HG02678 (cell line): ENCODE data around the gene CIAO2A.
"Not testable (repeated sequence)": the region's sequence is repeated elsewhere in the genome, so short reads cannot be mapped to it uniquely, and the experiment has no call there.

Experiments
- ATAC-seq: cut with Tn5 transposase; IDR thresholded peaks from one replicate; pipeline ENCODE4 v1.9.1; 2021; ENCODE audit warnings: mild to moderate bottlenecking, moderate library complexity; ENCODE audit not compliant: unreplicated experiment

The CIAO2A gene

DNA sequence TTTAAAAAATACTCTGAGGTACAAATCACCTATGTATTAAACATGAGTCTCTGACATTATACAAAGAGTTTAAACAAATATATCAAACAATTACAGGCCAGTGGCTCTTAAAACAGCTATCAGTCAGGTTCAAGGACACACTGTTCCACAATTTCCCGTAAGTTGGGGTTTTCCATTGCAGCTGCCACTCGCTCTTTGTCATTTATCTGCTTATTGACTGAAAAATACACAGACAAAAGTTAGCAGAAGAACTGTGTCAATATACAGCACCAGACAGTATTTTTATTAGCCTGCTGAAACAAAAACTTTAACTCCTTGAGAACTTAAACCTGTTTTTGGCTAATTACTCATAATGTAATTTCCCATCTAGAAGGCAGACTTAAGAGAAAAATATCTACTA is 20.8 kb downstream of the CIAO2A start:
- ATAC-seq, result no peak

DNA sequence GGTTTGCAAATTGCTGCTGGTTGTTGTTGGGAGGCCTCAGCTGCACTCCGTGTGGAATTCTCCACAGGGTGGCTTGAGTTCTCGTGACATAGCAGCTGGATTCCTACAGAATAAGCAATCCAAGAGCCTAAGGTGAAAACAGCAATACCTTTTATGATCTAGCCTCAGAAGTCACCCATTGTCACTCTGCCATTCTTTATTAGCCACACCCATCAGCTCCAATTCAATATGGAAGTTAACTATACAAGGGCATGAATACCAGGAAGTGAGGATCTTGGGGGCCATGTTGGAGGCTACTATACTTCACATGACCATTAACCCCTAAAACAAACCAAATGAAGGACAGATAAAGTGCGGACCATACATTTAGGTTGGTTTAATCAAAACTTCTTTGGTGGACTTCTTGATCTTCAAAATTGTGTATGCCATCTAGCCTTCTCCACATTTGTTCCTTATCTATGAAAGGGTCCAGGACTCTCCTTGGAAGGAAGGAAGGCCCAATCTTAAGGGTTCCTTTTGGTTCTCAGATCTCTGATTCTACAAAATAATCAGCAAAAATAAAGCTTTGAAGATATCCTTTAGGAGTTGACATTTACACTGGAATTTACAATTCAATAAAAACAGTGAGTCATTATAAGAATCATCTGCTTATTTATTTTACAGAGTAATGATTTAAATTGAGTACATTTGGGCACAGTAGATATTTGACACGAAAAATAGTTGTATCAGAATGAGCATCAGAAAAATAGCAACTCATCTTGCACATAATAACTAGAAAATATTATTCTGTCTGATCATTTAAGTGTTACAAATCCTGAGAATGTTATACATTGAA is 21.5 kb downstream of the CIAO2A start:
- no peak for ATAC-seq

DNA sequence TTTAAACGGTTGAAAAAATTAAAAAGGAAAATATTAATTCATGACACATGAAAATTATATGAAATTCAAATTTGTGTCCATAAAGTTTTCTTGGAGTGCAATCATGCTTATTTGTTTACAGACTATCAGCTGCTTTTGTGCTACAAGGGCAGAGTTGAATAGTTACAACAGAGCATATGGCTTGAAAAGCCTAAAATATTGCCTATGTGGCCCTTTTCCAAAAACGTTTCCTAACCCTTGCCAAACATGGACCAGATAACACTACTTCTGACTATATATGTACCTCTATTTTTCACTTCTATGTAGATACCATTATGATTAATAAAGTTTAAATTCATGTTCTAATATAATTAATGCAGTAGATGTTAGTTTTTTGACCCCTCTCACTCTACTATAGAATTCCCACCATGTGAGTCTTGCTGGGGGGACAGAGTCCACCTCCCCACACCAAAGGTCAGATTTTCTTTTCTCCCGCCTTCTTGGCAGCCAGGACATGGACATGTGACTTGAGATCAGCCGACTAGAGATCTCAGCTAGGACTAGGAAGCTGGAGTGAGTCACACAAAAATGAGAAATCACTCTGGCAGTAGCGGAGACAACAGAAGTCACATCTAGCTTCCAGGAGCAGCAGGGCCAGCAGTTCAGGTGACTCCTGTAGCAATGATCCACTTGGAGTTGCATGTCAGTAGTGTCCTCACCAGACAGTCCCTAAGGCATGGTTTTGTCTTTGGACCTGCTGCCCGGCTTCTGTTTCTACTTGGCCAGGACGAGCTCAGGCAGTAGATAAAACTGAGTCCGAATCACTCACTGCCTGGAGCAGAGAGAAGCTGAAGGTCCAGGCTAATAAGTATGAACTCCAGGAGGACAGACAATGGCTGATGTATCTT is 22.4 kb downstream of the CIAO2A start:
- ATAC-seq, result no peak

DNA sequence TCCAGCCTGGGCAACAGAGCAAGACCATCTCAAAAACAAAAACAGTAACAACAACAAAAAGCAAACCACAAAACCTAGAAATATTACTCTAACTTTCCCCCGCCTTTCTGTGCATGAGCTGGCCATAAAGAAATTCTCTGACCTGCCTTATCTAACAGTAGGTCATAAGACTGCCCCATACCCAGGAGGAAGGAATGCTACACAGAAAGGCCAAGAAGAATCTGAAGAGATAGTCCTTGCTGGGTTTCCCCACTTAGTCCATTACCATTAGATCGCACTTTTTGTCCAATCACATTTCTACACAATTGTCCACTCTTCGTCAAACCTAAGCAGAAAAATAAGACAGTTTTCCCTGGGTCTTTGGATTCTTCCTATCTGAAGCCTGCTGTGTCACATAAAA is 23.5 kb downstream of the CIAO2A start:
- no peak for ATAC-seq

DNA sequence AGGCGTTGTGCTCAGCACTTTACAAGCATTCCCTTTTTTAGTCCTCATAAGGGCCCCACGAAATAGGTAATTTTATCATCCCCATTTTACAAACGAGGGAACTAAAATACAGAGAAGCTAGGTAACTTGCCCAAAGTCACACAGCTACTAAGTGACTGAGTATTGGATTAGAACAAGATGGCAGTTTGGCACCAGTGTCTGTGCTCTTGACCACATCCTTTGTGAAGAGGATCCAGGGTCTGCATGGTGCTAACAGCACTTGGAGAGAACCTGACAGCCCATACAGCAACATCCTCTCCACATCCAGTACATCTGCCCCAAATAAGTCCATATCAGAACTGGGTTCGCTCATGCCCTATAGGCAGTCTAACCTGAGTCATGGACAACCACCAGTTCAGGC is 25.5 kb downstream of the CIAO2A start:
- no peak for ATAC-seq

DNA sequence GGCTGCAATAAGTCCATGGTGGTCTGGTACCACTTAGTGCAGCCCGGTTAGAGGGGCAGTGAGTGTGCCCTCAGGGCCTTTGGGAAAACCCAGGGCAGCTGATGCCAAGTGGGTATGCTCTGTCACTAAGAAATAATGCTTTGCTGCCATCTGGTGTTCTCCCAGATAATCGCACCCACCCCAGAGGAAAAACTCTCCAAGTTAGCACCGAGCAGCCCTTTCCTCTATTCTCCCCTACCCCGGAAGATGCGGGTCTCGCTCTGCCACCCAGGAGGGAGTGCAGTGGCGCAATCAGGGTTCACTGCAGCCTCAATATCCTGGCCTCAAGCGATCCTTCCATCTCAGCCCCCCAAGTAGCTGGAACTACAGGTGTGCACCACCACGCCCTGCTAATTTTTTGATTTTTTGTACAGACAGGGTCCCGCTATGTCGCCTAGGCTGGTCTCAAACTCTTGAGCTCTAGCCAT is 26.0 kb downstream of the CIAO2A start:
- ATAC-seq, result no peak

DNA sequence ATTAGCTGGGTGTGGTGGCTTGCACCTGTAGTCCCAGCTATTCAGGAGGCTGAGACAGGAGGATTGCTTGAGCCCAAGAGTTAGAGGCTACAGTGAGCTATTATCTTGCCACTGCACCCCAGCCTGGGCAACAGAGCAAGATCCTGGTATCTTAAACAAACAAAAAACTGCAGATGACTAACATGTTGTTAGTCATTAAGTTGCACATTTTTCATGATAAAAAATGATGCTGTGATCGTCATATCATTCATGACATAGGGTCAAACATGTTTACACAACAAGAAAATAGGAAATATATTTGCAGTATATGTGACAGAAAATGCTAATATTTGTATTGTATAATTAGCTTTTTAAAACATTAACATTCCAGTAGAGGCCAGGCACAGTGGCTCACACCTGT is 27.2 kb downstream of the CIAO2A start:
- no peak for ATAC-seq

DNA sequence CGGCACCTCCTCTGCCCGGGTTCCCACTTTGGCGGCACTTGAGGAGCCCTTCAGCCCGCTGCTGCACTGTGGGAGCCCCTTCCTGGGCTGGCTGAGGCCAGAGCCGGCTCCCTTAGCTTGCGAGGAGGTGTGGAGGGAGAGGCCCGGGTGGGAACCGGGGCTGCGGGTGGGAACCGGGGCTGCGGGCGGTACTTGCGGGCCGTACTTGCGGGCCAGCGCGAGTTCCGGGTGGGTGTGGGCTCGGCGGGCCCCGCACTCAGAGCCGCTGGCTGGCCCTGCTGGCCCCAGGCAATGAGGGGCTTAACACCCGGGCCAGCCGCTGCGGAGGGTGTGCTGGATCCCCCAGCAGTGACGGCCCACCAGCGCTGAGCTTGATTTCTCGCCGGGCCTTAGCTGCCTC is 32.9 kb downstream of the CIAO2A start:
- ATAC-seq, result no peak

DNA sequence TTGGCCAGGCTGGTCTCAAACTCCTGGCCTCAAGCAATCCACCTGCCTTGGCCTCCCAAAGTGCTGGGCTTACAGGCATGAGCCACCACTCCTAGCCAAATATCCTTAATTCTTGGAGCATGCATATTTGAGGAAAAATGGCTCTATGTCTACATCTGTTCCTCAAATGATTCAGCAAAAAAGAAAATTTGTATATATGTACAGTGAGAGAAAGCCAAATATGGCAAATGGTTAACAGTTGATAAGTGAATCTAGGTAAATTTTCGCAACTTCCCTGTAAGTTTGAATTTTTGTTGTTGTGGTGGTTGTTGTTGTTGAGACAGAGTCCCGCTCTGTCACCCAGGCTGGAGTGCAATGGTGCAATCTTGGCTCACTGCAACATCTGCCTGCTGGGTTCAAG is 34.5 kb downstream of the CIAO2A start:
- not testable (repeated sequence) for ATAC-seq

DNA sequence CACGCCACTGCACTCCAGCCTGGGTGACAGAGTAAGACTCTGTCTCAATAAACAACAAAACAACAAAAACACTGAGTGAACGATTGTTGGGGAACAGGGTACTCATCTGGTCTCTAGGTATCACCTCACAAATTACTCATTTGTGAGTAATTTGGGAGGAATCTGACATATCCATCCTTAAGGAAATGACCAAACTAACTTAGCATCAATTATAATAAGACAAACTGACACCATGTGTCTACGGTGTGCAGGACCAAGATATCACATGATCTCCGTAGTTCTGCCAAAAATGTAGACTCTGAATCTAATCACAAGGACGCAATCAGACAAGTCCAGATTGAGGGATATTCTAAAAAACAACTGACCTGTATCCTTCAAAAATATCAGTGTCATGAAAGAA is 35.4 kb downstream of the CIAO2A start:
- no peak for ATAC-seq

DNA sequence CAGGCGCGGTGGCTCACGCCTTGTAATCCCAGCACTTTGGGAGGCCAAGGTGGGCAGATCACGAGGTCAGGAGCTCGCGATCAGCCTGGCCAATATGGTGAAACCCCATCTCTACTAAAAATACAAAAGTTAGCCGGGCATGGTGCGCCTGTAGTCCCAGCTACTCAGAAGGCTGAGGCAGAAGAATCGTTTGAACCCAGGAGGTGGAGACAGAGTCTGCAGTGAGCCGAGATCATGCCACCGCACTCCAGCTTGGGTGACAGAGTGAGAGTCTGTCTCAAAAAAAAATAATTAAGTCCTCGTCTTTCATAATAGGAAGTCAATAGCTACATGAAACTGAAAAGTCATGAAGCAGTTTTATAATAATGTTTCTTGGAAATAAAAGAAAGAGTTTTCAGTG is 40.0 kb downstream of the CIAO2A start:
- not testable (repeated sequence) for ATAC-seq

DNA sequence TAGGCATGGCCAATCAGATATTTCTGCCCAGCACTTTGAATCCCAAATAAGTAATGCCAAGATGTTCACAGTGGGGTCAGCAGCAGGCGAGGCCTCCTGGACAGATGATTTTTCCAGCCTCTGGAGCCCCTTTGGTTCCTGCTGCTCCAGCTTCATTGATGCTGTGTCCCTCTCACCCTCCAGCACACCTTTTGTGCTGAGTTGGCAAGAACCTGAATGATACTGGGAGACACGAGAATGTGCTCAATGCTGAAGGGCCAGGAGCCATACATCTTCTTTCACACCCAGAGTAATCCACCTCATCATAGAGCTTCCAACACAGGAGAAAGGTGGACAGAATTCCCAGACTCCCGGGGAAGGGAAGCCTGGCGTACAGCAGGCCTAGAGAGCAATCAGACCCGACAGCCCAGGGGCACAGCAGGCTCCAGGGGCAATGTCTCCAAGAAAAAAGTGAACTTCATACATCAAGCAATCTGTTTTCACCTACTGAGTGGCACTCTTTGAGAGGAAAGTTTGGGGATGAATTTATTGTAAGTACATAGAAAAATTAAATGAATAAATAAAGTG is 40.6 kb downstream of the CIAO2A start:
- ATAC-seq, result no peak

DNA sequence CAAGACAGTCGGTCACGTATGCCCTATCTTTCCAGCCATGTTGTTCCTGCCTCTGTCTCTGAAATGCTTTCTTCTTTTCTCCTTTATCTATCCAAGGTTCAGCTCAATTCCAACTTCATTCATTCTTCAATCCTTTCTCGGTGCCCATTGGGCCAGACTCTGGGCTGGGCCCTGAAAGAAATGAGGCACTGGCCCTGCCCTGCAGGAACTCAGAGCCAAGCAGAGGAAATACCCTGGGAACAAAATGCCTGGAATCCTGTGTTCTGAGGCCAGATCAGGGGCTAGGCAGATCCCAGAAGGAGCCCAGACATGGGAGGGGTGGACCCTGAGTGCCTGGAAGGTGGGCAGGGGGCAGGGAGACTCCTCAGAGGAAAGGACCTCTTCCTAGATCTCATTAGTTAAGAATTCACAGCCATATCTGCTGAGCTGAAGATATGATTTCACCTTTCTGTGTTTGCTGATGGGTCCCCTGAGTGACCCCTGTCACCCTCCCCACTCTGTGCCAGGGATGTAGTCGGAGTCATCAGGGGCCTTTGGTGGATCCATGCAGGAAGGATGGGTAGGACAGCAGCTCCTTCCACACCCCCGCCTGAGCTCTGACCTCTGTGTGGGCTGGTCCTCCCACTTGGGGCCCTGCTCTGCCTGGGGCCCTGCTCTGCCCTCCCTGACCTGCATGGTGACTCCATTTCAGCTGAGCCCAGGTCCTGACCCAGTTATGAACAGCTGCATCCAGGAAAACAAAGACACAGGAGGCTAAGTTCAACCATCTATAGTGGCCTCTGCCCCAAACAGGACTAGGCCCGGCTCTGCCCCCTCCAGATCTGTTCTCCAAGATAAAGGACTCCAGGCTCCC is 42.0 kb downstream of the CIAO2A start:
- ATAC-seq, result no peak

DNA sequence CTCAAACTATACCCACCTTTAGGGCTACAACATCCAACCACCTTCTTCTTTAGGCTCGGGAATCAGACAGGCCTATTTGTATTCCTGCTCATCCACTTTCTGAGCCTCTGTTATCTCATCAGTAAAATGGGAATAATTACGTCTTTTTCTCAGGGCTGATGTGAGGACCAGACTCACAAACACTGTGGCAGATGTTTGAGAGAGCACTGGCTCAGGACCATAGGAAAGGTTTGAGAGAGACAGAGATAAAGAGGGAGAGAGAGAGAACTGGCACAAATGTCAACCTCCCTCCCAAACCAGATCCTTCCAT is 42.6 kb downstream of the CIAO2A start:
- no peak for ATAC-seq

DNA sequence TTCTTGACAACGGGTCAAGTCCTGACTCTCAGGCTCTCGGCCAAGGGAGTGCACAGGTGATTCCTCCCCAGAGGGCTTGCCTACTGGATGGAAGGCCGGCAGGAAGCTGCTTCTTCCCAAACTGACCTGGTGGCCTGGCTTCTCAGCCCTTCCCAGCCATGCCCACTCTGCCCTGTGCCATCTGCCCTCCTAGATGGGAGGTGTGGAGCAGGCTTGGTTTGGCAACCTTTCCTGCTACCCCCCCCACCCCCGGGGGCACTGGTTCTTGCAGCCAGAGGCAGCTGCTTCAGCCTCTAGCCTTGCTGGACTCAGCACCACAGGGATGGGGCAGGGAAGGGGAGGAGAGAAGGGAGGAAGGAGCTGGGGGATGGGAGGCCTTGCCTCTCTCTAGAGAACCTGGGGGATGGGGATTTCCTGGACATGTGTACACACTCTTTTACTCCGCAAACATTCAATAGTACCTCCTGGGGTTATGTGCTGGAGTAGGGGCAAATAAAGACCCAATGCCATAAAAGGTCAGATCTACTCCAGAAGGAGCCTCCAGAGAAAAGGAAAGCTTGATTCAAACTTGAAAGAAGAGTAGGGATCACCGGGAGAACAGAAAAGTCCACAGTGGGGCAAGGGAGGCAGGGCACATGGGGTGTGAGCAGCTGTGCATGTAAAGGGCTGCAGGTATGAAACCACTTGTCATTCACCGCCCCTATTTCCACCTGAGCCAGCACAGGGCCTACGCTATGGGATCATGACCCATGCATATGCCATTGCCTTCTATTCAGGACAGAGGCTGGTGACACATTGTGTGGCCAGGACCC is 43.2 kb downstream of the CIAO2A start:
- no peak for ATAC-seq

DNA sequence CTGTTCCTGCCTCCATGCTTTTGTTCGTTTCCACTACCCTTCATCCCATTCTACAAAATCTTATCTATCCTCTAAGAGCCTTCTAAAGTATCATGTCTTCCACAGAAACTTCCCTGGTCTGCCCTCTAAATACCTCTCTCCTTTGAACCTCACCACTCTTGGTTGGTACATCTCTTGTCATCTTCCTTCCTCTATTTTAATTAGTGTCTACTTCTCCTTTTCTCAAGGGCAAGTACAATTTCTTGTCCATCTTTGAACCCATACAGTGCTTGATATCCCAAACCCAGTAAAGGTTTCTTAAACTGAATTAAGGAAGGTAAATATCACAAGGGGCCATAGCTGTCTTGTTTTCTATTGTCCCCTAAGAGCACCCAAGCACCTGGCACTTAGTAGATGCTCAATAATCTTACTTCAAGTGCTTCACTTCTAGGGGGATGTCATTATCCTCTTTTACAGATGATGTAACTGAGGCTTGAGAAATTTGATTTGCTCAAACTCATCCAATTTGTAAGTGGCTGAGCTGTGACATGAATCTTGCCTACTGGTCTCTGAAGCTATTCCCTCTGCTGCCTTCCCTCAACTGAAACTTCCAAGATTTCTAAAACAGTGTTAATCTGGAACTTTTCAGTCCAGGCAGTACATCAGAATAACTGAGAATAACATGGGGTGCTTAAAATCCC is 44.7 kb downstream of the CIAO2A start:
- ATAC-seq, result no peak

DNA sequence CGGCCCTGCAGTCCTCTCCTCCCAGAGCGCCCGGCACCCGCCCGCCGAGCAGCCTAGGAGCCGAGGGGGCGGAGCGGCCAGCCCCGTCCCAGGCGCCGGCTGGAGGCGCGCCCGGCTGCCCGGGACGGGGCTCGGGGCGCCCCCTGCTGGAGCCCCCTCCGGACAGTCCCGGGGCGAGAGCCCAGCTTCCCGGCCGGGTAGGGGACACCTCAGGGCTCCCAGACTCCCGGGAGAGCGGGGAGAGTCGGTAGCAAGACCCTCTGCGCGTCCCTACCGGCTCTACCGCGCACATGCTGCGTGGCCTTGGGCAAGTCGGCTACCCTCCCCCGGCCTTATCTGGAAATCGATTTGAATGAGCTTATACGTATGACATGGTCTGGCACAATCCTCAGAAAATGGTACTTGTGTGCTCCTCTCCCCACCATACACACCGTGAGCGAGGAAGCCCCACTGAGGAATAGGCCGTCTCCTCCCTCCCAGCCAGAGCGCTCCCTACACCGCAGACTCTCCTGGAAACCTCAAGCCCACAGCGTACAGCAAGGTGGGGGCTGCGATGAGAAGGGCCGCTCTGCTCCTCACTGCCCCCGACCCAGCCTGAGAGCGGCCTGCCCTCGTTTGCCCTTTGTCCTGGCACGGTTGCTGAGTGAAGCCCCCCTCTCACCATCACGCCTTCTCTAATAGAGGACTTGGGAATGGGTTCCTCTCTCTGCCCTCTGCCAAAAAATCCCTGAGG is 47.1 kb downstream of the CIAO2A start, which contains the start of gene DAPK2:
TSS of gene DAPK2 (minus strand) at position 65 of the 733 bp plus-strand sequence. CDS start 6,224 bp downstream, outside the sequence.
- ATAC-seq, result peak; percentile 71

DNA sequence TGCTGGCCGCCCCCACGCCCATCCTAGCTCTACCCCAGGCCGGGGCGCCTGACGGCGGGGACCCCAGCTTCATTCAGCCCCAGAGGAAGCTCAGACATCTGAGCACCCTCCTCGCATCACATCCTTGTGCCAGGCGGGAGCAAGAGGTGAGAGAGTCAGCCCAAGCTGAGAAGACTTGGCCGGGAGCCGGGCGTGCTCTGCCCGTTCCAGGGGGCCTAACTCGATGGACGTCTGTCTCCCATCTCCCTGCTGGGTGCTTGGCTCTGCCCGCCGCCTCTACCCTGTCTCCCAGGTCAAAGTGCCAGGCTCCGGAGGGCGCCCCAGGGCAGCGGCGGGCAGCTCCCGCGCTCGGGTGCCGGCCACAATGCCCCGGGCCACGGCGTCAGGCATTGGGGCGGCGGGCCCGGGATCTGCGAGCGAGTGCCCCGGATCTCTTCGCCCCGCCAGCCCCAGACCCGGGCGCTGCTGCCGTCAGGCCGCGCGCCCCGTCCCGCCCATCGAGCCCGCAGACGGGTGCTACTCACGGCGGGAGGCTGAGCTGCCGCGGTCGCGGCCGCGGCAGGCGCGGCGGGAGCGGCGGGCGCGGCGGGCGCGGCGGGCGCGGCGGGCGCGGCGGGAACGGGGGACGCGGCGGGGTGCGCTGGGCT is 47.7 kb downstream of the CIAO2A start:
- ATAC-seq, result peak; percentile 23
